Activated CD4-positive, alpha-beta T cell treated with anti-CD3 and anti-CD28 coated beads for 24 hours (primary cell): ENCODE measurements around the gene KIF5A.

Source experiments
- DNase-seq, 2 donors: peaks; one replicate each; pipeline ENCODE4 v3.0.0-alpha.2; 2020; ENCODE audit warnings: low read depth in 2 of 2

KIF5A gene

GRCh38 chr12:57520053-57520818, 29.6 kb upstream of the KIF5A start, which contains the start of gene DDIT3:
Gene DDIT3 (minus strand): TSS chr12:57520514. CDS start chr12:57517406, 3,108 bp downstream.
- peak; percentile 98 to 99 for DNase-seq

- DNase-seq, result no peak
These were observed 28.3 kb upstream of the KIF5A start for GRCh38 chr12:57521525-57522010.

GRCh38 chr12:57522011-57522886, 27.6 kb upstream of the KIF5A start, which contains the start of gene MBD6:
Gene MBD6 (plus strand): TSS chr12:57522824. CDS start chr12:57524304, 1,480 bp downstream.
- DNase-seq, result peak; percentile 84 to 86

DNA sequence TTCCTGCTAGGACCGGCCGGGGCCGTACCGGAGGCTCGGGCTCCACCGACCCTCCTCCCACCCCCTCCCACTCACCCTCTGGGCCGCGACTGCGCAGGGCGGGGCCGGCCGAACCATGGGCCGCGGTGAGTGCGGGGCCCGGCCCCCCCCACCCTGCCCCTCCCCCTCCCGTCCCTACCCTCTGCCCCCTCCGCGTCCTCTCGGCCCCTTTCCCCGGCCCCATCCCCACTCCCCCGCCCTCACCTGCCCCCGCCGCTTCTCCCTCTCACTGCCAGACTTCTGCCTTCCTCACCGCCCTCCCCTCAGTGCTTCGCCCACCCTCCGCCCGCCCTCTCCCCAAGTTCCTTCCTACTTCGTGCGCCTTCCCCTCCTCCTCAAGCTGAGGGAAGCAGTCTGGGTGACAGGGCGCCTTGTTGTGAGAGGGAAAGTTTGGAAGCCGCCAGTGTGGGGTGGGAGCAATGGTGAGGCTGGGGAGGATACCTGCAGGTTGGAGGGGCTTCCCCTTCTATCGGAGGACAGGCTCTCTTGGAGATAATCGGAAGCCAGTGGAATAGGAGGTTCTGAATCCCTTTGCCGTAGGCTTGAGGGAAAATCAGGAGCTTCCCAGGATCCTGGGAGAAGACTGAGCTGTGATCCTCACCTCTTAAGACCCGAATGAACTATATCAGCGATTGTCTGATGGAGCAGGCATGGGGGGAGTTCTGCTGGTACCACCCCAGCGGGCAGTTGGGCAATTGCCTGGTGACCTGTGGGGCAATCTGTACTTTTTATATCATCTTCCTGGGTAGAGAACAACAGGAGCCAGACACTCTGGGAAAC, 26.7 kb upstream of the KIF5A start:
- DNase-seq, result peak in 1 of 2 donors; percentile 27

DNA sequence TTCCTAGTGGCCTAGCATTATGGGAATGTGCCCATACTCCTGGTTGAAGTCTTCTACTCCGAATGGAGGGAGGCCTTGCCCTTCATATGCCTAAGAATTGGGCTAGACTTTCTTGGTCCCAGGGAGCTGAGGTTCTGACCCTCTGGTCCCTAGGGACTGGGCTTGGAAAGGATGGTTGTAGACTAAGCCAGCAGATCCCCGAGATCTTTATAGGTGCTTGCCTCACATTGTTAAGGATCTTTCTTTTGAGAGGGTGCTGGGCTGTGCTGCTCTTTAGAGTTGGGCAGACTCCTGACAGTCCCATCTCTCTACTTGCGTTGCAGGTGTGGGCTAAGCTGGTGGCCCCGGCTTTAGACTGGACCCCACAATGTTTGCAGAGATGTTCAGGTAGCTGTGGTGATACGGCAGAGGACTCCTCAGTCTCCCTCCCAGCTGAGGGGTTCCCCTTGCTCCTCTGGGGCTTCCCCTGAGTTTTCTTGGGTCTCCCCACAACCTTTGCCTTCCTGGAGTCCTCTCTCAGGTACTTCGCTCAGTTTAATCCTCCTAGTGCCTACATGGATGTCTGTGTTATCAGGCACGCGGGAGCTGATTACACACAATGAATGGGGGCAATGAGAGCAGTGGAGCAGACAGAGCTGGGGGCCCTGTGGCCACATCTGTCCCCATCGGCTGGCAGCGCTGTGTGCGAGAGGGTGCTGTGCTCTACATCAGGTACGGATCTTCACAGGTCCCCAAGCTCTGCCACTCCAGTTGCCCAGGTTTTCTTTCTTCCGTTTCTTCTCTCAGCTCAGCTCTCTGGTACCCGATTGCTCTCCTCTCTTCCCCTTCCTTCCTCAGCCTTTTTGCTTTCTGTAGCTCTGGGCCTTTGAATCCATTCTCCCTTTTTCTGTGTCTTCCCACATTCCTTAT, 25.9 kb upstream of the KIF5A start:
- DNase-seq, result peak in 1 of 2 donors; percentile 11

- no peak for DNase-seq
These were observed 24.8 kb upstream of the KIF5A start for GRCh38 chr12:57524814-57525614.

DNA sequence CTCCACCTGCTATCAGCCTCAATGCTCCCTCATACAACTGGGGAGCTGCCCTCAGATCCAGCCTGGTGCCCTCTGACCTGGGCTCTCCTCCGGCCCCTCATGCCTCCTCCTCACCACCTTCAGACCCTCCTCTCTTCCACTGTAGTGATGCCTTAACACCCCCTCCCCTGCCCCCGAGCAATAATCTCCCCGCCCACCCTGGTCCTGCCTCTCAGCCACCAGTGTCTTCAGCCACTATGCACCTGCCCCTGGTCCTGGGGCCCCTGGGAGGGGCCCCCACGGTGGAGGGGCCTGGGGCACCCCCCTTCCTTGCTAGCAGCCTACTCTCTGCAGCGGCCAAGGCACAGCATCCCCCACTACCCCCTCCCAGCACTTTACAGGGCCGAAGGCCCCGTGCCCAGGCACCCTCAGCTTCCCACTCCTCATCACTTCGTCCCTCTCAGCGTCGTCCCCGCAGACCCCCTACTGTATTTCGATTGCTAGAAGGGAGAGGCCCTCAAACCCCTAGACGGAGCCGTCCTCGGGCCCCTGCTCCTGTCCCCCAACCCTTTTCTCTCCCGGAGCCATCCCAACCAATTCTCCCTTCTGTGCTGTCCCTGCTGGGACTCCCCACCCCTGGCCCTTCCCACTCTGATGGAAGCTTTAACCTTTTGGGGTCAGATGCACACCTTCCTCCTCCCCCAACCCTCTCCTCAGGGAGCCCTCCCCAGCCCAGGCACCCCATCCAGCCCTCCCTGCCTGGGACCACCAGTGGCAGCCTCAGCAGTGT, 24.0 kb upstream of the KIF5A start:
- no peak for DNase-seq

GRCh38 chr12:57526477-57527126, 23.2 kb upstream of the KIF5A start:
- no peak for DNase-seq

- DNase-seq, result no peak
These were observed 22.7 kb upstream of the KIF5A start for GRCh38 chr12:57527184-57527583.

DNA sequence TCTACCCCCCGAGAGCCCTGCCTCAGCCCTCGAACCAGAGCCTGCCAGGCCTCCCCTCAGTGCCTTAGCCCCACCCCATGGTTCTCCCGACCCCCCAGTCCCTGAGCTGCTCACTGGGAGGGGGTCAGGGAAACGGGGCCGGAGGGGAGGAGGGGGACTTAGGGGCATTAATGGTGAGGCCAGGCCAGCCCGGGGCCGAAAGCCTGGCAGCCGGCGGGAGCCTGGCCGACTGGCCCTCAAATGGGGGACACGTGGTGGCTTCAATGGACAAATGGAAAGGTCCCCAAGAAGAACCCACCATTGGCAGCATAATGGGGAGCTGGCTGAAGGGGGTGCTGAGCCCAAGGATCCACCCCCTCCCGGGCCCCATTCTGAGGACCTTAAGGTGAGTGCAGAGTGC, 21.7 kb upstream of the KIF5A start:
- DNase-seq, result no peak

DNA sequence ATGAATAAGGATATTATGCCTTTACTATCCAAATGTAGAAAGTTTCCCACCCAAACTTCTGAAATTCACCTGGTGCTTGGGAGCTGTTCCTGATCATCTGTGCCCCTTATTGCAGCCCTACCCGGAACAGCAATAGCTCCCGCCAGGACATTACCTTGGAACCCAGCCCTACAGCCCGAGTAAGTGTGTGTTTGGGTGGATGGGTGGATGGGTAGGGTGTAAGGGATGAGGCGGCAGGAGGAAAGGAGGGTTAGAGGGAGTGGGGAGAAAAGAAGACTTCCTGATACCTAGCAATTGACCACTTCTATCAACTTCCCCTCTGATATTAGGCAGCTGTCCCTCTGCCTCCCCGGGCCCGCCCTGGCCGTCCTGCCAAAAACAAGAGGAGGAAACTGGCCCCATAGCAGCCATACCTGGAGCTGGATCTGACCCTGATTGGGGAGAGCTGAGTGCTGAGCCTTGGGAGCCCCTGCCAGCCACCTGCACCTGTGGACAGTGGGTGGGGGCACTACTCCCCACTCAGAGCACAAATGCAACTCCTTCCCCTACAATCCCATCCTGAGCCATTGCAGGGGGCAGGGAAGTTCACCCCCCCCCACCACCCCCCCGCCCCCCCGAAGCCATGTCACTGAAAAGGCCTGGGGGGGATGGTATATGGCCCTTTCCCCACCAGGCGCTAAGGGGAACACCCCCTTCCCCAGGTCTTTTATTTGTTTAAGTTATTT, 20.9 kb upstream of the KIF5A start:
- no peak for DNase-seq

DNA sequence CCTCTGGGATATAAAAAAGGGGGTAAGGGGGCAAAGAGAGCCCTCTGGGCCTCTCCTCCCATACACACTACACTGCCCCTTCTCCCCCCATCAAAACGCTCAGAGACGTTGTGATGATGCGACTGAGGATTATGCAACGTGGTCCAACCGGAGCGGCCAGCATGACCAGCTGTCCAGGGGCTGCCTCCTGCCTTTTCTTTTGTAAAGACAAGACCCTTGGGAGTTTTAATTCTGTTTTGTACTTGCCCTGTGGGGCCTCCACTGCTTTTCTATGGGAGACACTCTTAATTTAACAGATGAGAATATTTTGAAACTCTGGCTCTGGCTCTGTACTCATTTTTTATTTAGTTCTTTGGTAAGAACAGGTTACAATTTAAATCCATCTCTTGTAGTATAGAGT, 20.0 kb upstream of the KIF5A start:
- no peak for DNase-seq

DNA sequence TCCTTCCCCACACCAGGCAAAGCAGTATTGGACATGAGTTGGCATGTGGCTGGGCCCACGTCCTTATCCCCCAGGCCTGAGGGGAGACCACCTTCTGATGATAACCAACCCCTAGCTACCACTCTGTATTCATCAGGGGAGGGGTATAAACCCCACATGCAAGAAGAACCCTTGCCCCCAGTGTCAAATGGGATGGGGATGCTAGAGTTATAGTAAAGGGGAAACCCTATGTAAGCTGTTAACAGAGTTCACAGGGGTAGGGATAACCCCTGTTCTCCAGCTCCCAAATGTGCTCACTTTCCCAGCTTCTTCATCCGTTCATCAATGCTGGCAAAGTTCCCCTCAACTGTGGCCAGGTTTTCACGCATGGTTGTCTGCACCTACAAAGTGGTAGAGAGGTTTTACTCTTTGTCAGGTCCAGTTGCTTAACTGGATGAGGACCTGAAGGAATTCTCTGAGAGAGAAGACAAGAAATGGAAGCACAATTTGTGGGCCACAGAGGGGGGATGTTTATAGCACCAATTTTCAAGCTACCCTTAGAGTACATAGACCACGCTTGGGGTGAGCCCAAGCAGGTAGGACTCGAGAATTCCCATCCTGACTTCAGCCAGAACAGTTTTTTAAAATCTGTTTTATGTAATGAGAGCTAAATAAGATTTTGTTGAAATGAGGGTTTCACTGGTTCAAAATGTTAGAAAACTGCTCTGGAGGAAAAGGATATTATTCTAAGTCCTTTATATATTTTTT, 19.3 kb upstream of the KIF5A start:
- no peak for DNase-seq

DNA sequence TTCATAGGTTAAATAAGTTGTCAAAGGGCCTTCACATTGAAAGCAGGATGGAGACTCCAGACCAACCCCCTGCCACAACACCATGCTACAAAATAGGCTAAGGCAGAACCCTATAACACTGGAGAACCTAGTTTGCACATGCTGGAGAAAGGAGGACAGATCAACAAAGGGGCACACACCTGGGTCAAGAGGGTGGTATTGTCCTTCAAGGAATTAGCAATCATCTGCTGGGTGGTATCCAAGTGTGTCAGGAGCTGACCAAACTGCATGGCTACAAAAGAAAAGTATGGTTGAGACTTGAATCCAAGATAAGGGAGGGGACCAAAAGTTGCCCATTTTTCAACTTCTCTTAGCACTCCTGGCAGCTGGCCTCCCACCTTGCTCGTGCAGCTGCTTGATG, 18.0 kb upstream of the KIF5A start:
- no peak for DNase-seq

GRCh38 chr12:57533108-57533507, 16.7 kb upstream of the KIF5A start:
- no peak for DNase-seq

GRCh38 chr12:57534250-57534649, 15.6 kb upstream of the KIF5A start:
- DNase-seq, result no peak

DNA sequence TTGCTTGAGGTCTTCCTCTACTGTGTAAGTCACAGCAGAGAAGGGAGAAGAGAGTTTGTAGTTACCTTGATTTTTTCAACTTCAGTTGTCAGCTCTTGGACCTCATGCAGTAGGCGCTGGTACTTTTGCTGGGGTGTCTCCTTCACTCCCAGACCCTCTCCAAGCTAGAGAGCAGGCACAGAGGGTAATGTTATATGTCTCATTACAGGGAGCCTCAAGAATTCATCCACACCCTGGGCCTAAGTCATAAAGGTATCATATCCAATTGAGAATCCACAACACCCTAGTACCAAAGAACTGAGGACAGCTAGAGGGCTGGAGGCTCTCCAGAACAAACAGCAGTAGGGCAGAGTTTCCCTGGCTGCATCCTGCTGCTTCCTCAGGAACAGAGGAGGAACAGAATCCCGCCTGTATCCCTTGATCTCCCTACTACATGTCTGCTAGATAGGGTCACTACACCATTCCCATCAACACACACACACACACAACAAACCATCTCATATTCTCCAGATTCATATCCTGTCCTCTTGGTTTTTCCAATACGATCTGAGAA, 14.8 kb upstream of the KIF5A start:
- DNase-seq, result no peak
